HPDE6-E6E7 (cell line): ENCODE results near the gene SFRP5.

ENCODE experiments used
- DNase-seq: peaks from one replicate; pipeline ENCODE4 v3.0.0; 2011; ENCODE audit warnings: missing footprints; ENCODE audit errors: extremely low spot score

The SFRP5 gene

GRCh38 chr10:97765201-97765600 is 6.6 kb downstream of the SFRP5 start:
- no peak for DNase-seq

- DNase-seq: no peak
These were observed 7.3 kb downstream of the SFRP5 start for GRCh38 chr10:97764519-97764931.

GRCh38 chr10:97763947-97764346 is 7.9 kb downstream of the SFRP5 start:
- DNase-seq: no peak

GRCh38 chr10:97763411-97763810 is 8.4 kb downstream of the SFRP5 start:
- no peak for DNase-seq

GRCh38 chr10:97762816-97763215 is 9.0 kb downstream of the SFRP5 start:
- no peak for DNase-seq

GRCh38 chr10:97762056-97762455 is 9.7 kb downstream of the SFRP5 start:
- no peak for DNase-seq

GRCh38 chr10:97761331-97761865 is 10.4 kb downstream of the SFRP5 start:
- no peak for DNase-seq

GRCh38 chr10:97760461-97761257 is 11.1 kb downstream of the SFRP5 start:
- no peak for DNase-seq

GRCh38 chr10:97759946-97760345 is 11.9 kb downstream of the SFRP5 start:
- no peak for DNase-seq

- peak; percentile 56 for DNase-seq
These were observed 12.5 kb downstream of the SFRP5 start for GRCh38 chr10:97759158-97759887.

GRCh38 chr10:97757471-97757870 is 14.3 kb downstream of the SFRP5 start:
- no peak for DNase-seq

- no peak for DNase-seq
These were observed 16.1 kb downstream of the SFRP5 start for GRCh38 chr10:97755718-97756117.

- no peak for DNase-seq
These were observed 17.1 kb downstream of the SFRP5 start for GRCh38 chr10:97754726-97755125.

GRCh38 chr10:97752956-97753355 is 18.8 kb downstream of the SFRP5 start:
- no peak for DNase-seq

- no peak for DNase-seq
These were observed 23.7 kb downstream of the SFRP5 start for GRCh38 chr10:97748116-97748515.

- DNase-seq: no peak
These were observed 24.2 kb downstream of the SFRP5 start for GRCh38 chr10:97747573-97747972.

GRCh38 chr10:97744405-97745035 is 27.3 kb downstream of the SFRP5 start:
- no peak for DNase-seq

GRCh38 chr10:97743169-97743943 is 28.4 kb downstream of the SFRP5 start:
- DNase-seq: no peak

- DNase-seq: no peak
These were observed 31.2 kb downstream of the SFRP5 start for GRCh38 chr10:97740613-97741012.

GRCh38 chr10:97738616-97739015 is 33.2 kb downstream of the SFRP5 start:
- no peak for DNase-seq

GRCh38 chr10:97737770-97738265 is 34.0 kb downstream of the SFRP5 start:
- no peak for DNase-seq
